ENCODE measurements around the gene TBC1D17.

DNA sequence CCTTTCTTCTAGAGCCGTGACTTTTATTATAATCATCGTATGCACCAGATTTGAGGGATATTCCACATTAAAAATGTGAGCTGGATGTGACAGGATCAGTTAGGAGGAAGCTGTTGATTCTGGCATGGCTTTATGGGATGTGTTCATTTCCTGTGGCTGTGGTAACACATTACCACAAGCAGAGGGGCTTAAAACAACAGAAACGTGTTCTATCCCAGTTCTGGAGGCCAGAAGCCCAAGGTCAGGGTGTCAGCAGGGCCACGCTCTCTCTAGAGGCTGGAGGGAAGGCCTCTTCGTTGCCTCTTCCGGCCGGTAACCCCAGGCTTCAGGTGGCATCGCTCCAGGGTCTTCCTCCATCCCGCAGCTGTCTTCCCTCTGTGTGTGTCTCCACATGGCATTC, 44.9 kb upstream of the TBC1D17 start:
- TF ChIP-seq ZNF660 (CRISPR knock-in tag; IDR thresholded peaks at IDR 0.05; ENCODE audit: borderline replicate concordance, low read depth) (no peak), SETDB1 (CRISPR knock-in tag; IDR thresholded peaks at IDR 0.05; ENCODE audit: borderline replicate concordance) (no peak), POLR2AphosphoS5 (IDR thresholded peaks at IDR 0.05; ENCODE audit: low read depth, low read length) (no peak), ATM (IDR thresholded peaks at IDR 0.05; ENCODE audit: borderline replicate concordance) (no peak)
- TF ChIP-seq, protein P1, sequence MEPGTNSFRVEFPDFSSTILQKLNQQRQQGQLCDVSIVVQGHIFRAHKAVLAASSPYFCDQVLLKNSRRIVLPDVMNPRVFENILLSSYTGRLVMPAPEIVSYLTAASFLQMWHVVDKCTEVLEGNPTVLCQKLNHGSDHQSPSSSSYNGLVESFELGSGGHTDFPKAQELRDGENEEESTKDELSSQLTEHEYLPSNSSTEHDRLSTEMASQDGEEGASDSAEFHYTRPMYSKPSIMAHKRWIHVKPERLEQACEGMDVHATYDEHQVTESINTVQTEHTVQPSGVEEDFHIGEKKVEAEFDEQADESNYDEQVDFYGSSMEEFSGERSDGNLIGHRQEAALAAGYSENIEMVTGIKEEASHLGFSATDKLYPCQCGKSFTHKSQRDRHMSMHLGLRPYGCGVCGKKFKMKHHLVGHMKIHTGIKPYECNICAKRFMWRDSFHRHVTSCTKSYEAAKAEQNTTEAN (CRISPR knock-in tag; conservative IDR thresholded peaks at IDR 0.05), result no peak
- TF ChIP-seq, protein P2, sequence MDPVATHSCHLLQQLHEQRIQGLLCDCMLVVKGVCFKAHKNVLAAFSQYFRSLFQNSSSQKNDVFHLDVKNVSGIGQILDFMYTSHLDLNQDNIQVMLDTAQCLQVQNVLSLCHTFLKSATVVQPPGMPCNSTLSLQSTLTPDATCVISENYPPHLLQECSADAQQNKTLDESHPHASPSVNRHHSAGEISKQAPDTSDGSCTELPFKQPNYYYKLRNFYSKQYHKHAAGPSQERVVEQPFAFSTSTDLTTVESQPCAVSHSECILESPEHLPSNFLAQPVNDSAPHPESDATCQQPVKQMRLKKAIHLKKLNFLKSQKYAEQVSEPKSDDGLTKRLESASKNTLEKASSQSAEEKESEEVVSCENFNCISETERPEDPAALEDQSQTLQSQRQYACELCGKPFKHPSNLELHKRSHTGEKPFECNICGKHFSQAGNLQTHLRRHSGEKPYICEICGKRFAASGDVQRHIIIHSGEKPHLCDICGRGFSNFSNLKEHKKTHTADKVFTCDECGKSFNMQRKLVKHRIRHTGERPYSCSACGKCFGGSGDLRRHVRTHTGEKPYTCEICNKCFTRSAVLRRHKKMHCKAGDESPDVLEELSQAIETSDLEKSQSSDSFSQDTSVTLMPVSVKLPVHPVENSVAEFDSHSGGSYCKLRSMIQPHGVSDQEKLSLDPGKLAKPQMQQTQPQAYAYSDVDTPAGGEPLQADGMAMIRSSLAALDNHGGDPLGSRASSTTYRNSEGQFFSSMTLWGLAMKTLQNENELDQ (CRISPR knock-in tag; IDR thresholded peaks at IDR 0.05; ENCODE audit: borderline replicate concordance), result no peak
- TF ChIP-seq, protein P3, sequence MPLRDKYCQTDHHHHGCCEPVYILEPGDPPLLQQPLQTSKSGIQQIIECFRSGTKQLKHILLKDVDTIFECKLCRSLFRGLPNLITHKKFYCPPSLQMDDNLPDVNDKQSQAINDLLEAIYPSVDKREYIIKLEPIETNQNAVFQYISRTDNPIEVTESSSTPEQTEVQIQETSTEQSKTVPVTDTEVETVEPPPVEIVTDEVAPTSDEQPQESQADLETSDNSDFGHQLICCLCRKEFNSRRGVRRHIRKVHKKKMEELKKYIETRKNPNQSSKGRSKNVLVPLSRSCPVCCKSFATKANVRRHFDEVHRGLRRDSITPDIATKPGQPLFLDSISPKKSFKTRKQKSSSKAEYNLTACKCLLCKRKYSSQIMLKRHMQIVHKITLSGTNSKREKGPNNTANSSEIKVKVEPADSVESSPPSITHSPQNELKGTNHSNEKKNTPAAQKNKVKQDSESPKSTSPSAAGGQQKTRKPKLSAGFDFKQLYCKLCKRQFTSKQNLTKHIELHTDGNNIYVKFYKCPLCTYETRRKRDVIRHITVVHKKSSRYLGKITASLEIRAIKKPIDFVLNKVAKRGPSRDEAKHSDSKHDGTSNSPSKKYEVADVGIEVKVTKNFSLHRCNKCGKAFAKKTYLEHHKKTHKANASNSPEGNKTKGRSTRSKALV (CRISPR knock-in tag; IDR thresholded peaks at IDR 0.05), result no peak
